Glutamatergic neuron (in vitro differentiated cells): ENCODE results near the gene NFKB1. TPM values are rescaled to one million over a fixed set of nuclear protein-coding genes. Genes with fewer than 3 reads are reported as not detected.

ENCODE experiments used
- DNase-seq: peaks from one replicate; pipeline ENCODE4 v3.0.0; 2022
- H3K27ac Mint-ChIP-seq: one replicate; pipeline ENCODE4 v1.8.0; 2020; ENCODE audit warnings: mild to moderate bottlenecking, mixed read lengths, inconsistent platforms; ENCODE audit not compliant: unreplicated experiment
- H3K27me3 Mint-ChIP-seq: one replicate; pipeline ENCODE4 v1.8.0; 2020; ENCODE audit warnings: mild to moderate bottlenecking, moderate library complexity, mixed read lengths, inconsistent platforms; ENCODE audit not compliant: unreplicated experiment
- H3K36me3 Mint-ChIP-seq: one replicate; pipeline ENCODE4 v1.8.0; 2020; ENCODE audit warnings: mild to moderate bottlenecking, mixed read lengths, inconsistent platforms; ENCODE audit not compliant: unreplicated experiment
- H3K4me1 Mint-ChIP-seq: one replicate; pipeline ENCODE4 v1.8.0; 2020; ENCODE audit warnings: mild to moderate bottlenecking, low read depth, mixed read lengths, inconsistent platforms; ENCODE audit not compliant: unreplicated experiment
- H3K4me3 Mint-ChIP-seq: one replicate; pipeline ENCODE4 v1.8.0; 2020; ENCODE audit warnings: mild to moderate bottlenecking, mixed read lengths, inconsistent platforms; ENCODE audit not compliant: unreplicated experiment
- H3K9me3 Mint-ChIP-seq: one replicate; pipeline ENCODE4 v1.8.0; 2020; ENCODE audit warnings: mild to moderate bottlenecking, moderate library complexity, mixed read lengths, inconsistent platforms; ENCODE audit not compliant: unreplicated experiment
- CTCF ChIP-seq: fragments of 200-600 bp; sonication (generic); IDR thresholded peaks from one replicate; pipeline ENCODE4 v1.5.0; 2021; ENCODE audit not compliant: partially characterized antibody, unreplicated experiment
- total RNA-seq: library from RNA; stranded (reverse); fragmentation: NEBNext Ultra II Directional; extraction: Animal tissue kit (Norgen Biotek cat#: 25700); gene quantifications from one replicate; pipeline ENCODE4 v1.2.1, GENCODE V29; 2021; ENCODE audit not compliant: unreplicated experiment

The NFKB1 gene
- total RNA-seq, 1 donor from 2014 or later = 3.2 TPM

GRCh38 chr4:102575369-102576129, 74.4 kb downstream of the NFKB1 start:
- no peak for DNase-seq
- Mint-ChIP-seq H3K36me3 (no peaks in the 10 kb centered on the region), H3K27ac (no peak overlapping the region), H3K4me1 (no peaks in the 10 kb centered on the region), H3K9me3 (no peaks in the 10 kb centered on the region), H3K27me3 (no peaks in the 10 kb centered on the region), H3K4me3 (no peak overlapping the region)
- TF ChIP-seq CTCF = no peak

GRCh38 chr4:102578270-102578669, 77.1 kb downstream of the NFKB1 start:
- Mint-ChIP-seq H3K36me3 (no peaks in the 10 kb centered on the region), H3K4me3 (no peak overlapping the region), H3K9me3 (no peaks in the 10 kb centered on the region), H3K27me3 (no peaks in the 10 kb centered on the region), H3K27ac (no peak overlapping the region), H3K4me1 (no peaks in the 10 kb centered on the region)
- no peak for DNase-seq
- TF ChIP-seq CTCF = no peak

GRCh38 chr4:102578819-102579218, 77.7 kb downstream of the NFKB1 start:
- Mint-ChIP-seq H3K27ac (no peak overlapping the region), H3K4me1 (no peaks in the 10 kb centered on the region), H3K27me3 (no peaks in the 10 kb centered on the region), H3K36me3 (no peaks in the 10 kb centered on the region), H3K9me3 (no peaks in the 10 kb centered on the region), H3K4me3 (no peak overlapping the region)
- DNase-seq = peak; percentile 33
- TF ChIP-seq CTCF = peak; percentile 21

- H3K27me3 Mint-ChIP-seq = no peaks in the 10 kb centered on the region
These were observed 78.8 kb downstream of the NFKB1 start for GRCh38 chr4:102579794-102580462.

More at GRCh38 chr4:102579794-102580462, 78.8 kb downstream of the NFKB1 start:
- no peaks in the 10 kb centered on the region for H3K9me3 Mint-ChIP-seq
- DNase-seq = no peak
- H3K4me1 Mint-ChIP-seq = no peaks in the 10 kb centered on the region
- H3K4me3 Mint-ChIP-seq = no peak overlapping the region
- H3K27ac Mint-ChIP-seq = no peak overlapping the region
- no peak for TF ChIP-seq CTCF
- no peaks in the 10 kb centered on the region for H3K36me3 Mint-ChIP-seq
